ENCODE results near the gene ARHGAP11A.
A peak's percentile ranks its signal among the peaks of the same experiment; 100 is the strongest.
"Not testable (repeated sequence)": the region's sequence is repeated elsewhere in the genome, so short reads cannot be mapped to it uniquely, and the experiment has no call there.

Gene ARHGAP11A, protein sequence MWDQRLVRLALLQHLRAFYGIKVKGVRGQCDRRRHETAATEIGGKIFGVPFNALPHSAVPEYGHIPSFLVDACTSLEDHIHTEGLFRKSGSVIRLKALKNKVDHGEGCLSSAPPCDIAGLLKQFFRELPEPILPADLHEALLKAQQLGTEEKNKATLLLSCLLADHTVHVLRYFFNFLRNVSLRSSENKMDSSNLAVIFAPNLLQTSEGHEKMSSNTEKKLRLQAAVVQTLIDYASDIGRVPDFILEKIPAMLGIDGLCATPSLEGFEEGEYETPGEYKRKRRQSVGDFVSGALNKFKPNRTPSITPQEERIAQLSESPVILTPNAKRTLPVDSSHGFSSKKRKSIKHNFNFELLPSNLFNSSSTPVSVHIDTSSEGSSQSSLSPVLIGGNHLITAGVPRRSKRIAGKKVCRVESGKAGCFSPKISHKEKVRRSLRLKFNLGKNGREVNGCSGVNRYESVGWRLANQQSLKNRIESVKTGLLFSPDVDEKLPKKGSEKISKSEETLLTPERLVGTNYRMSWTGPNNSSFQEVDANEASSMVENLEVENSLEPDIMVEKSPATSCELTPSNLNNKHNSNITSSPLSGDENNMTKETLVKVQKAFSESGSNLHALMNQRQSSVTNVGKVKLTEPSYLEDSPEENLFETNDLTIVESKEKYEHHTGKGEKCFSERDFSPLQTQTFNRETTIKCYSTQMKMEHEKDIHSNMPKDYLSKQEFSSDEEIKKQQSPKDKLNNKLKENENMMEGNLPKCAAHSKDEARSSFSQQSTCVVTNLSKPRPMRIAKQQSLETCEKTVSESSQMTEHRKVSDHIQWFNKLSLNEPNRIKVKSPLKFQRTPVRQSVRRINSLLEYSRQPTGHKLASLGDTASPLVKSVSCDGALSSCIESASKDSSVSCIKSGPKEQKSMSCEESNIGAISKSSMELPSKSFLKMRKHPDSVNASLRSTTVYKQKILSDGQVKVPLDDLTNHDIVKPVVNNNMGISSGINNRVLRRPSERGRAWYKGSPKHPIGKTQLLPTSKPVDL

DNA sequence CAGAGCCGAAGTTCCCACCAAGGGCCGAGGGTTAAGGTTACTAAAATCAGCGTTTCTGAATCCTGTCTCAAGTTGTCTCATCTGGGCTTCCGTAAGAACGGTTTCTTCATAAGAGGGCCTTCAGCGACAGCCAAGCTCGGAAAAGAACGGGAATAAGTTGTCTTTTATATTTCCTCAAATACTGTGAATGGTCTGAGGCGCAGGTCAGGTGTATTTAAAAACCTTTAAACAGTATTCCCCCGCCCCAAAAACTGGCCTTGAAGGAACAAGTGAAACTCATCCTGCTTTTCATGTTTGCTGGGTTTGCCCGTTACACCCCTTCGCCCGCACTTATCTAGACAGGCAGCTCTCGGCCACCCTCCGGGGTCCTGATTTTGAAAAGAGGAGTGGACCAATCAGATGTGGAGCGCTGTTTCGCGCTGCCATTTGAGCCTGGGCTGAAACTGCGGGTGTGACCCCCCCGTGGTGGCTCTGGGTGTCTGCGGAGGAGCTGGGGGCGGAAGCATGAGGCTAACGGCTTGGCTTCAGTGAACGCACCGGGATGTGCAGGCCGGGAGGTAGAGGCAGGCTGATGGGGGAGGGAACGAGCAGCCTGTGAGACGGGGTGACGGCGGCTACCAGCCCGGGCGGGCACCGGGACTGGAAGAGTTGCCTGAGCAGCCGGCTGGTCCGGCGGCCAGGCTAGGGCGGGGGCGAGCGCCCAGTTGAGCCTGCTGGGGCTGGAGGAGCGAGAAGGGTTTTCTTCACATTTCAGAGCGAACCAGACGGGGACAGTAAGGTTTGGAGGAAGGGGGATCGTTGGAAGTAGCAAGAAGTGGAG lies at the start of gene ARHGAP11A:
ARHGAP11A (plus strand) TSS at position 454 of the 820 bp plus-strand sequence. CDS start 708 bp downstream, outside the sequence.
- peak within 1 kb of the TSS; percentile 99 for H3K9ac ChIP-seq (ENCODE audit: low read length)
- H3K4me3 ChIP-seq (ENCODE audit: low read depth, low read length, poor library complexity, severe bottlenecking): peak within 1 kb of the TSS; percentile 93
- H3K4me2 ChIP-seq (ENCODE audit: low read length): peak within 1 kb of the TSS; percentile 80
- H3K9me2 ChIP-seq (ENCODE audit: low read depth, low read length); H3F3A ChIP-seq (ENCODE audit: insufficient read depth, low read length); H3K9me3 ChIP-seq (ENCODE audit: low read length); H2AFZ ChIP-seq (ENCODE audit: low read length); H3K27me3 ChIP-seq (ENCODE audit: insufficient read depth, low read length); H4K20me1 ChIP-seq (ENCODE audit: insufficient read depth, low read length); H3K36me3 ChIP-seq (ENCODE audit: insufficient read depth, low read length): not testable (repeated sequence)
- peaks cover 20% of the 10 kb centered on the region for H3K4me1 ChIP-seq (ENCODE audit: insufficient read depth, low read length, severe bottlenecking)
- H3K27ac ChIP-seq (ENCODE audit: low read depth, low read length, poor library complexity, severe bottlenecking): peak within 1 kb of the TSS; percentile 76
- H3K79me2 ChIP-seq (ENCODE audit: insufficient read depth, low read length): peaks cover 45% of the 10 kb centered on the region

DNA sequence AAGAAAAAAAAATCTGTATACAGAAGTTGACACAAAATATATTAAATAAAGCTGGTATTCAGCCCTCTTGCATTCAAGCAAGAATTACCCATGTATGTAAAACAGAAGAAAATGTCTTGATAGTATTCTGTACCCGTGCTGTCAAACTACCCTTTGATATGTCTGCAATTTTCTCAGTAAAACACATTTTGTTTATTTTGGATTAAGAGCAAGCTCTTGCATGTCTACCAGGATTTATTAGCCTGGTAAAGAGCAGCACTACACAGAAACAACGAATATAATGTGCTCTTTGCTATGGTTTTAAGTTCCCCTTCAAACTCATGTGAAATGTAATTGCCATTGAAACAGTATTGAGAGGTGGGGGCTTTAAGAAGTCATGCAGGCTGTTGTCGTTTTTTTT lies 46.3 kb upstream of the ARHGAP11A start:
- H3K4me1 ChIP-seq (ENCODE audit: insufficient read depth, low read length, severe bottlenecking): not testable (repeated sequence)

DNA sequence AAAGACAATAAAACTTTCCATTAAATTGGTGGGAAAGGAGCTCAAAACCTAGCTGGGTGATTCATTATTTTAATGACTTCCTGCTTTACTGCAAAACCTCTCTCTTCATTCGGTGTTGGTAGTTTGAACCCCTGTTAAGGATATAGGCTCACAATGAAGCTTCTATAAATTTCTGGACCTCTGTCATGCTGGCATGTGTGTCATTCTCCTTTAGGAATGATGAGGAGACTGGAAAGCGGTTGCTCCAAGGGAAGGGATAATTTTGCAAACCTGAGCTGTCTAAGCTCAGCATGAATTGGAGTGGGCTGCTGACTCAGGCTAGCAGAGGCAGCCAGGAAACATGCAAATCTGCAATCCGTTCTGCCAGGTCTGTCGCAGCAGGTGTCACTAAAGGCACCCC lies 36.8 kb upstream of the ARHGAP11A start:
- peak overlapping the region; percentile 25 for H3K4me3 ChIP-seq (ENCODE audit: low read depth, low read length, poor library complexity, severe bottlenecking)
- not testable (repeated sequence) for H3K79me2 ChIP-seq (ENCODE audit: insufficient read depth, low read length); H2AFZ ChIP-seq (ENCODE audit: low read length); H3K27me3 ChIP-seq (ENCODE audit: insufficient read depth, low read length); H4K20me1 ChIP-seq (ENCODE audit: insufficient read depth, low read length); H3F3A ChIP-seq (ENCODE audit: insufficient read depth, low read length); H3K9me2 ChIP-seq (ENCODE audit: low read depth, low read length); H3K9me3 ChIP-seq (ENCODE audit: low read length); H3K9ac ChIP-seq (ENCODE audit: low read length); H3K36me3 ChIP-seq (ENCODE audit: insufficient read depth, low read length)
- peak overlapping the region; percentile 63 for H3K27ac ChIP-seq (ENCODE audit: low read depth, low read length, poor library complexity, severe bottlenecking)
- peak overlapping the region; percentile 51 for H3K4me2 ChIP-seq (ENCODE audit: low read length)
- H3K4me1 ChIP-seq (ENCODE audit: insufficient read depth, low read length, severe bottlenecking): peaks cover 19% of the 10 kb centered on the region

More for the DNA sequence above, 46.3 kb upstream of the ARHGAP11A start:
- not testable (repeated sequence) for H3K27me3 ChIP-seq (ENCODE audit: insufficient read depth, low read length); H3K4me3 ChIP-seq (ENCODE audit: low read depth, low read length, poor library complexity, severe bottlenecking); H3K36me3 ChIP-seq (ENCODE audit: insufficient read depth, low read length); H4K20me1 ChIP-seq (ENCODE audit: insufficient read depth, low read length); H3K27ac ChIP-seq (ENCODE audit: low read depth, low read length, poor library complexity, severe bottlenecking); H2AFZ ChIP-seq (ENCODE audit: low read length); H3K4me2 ChIP-seq (ENCODE audit: low read length); H3K79me2 ChIP-seq (ENCODE audit: insufficient read depth, low read length); H3F3A ChIP-seq (ENCODE audit: insufficient read depth, low read length); H3K9me2 ChIP-seq (ENCODE audit: low read depth, low read length); H3K9me3 ChIP-seq (ENCODE audit: low read length); H3K9ac ChIP-seq (ENCODE audit: low read length)

DNA sequence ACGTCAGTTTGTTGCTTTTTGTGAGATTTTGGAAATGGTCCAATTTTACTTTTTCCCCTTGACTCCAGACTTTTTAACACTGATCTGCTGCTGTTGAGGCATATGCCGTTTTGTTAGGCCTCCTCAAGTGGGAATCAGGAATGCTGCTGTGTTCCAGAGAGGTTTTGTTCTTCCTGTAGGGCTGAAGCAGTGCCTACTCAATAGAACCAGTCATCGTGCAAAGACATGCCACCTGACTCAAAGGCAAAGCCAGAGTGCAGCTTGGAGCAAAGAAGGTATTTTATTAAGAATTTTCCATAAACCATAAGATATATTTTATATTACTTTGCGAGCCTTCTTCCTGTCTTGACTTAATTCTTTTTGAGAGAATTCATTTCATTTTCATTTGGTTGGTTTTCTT lies 29.5 kb upstream of the ARHGAP11A start:
- not testable (repeated sequence) for H3K9ac ChIP-seq (ENCODE audit: low read length); H2AFZ ChIP-seq (ENCODE audit: low read length); H3K4me1 ChIP-seq (ENCODE audit: insufficient read depth, low read length, severe bottlenecking); H3K9me3 ChIP-seq (ENCODE audit: low read length); H3K36me3 ChIP-seq (ENCODE audit: insufficient read depth, low read length); H3K27ac ChIP-seq (ENCODE audit: low read depth, low read length, poor library complexity, severe bottlenecking); H3K4me2 ChIP-seq (ENCODE audit: low read length); H3K4me3 ChIP-seq (ENCODE audit: low read depth, low read length, poor library complexity, severe bottlenecking); H4K20me1 ChIP-seq (ENCODE audit: insufficient read depth, low read length); H3K9me2 ChIP-seq (ENCODE audit: low read depth, low read length); H3F3A ChIP-seq (ENCODE audit: insufficient read depth, low read length); H3K79me2 ChIP-seq (ENCODE audit: insufficient read depth, low read length); H3K27me3 ChIP-seq (ENCODE audit: insufficient read depth, low read length)

DNA sequence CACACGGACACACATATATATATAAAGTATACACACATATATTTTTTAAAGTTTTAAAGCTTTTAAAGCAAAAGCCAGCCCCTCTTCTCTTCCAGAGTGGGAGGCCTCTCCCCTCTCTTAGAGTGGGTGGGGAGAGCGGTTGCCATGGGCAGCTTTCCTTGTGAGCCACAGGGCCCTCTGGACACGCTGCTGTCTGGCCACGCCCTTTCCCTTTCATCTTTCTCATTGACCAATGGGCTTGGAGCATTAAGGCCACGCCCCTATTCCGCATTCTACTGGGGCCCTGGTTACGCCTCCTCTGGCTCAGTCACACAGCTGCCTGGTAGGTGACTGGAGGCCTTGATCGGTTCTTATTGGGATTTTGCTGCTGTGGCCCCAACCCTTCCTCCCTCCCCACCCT lies 22.2 kb upstream of the ARHGAP11A start, which contains the start of gene GOLGA8N:
GOLGA8N (plus strand) TSS at position 306 of the 400 bp plus-strand sequence.
- not testable (repeated sequence) for H3K9me3 ChIP-seq (ENCODE audit: low read length)

DNA sequence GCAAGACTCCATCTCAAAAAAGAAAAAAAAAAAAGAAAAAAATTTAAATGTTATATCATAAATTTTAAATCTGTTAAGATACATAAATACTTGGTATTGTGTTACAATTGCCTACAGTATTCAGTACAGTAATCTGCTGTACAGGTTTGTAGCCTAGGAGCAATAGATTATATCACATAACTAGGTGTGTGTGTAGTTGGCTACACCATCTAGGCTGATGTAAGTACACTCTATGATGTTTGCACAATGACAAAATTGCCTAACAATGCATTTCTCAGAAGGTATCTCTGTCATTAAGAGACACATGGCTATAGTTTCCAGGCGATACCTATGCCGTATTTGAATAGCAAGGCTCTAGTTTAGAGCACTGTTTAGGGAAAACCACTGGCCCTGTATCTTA lies 5.8 kb upstream of the ARHGAP11A start:
- not testable (repeated sequence) for H3K27ac ChIP-seq (ENCODE audit: low read depth, low read length, poor library complexity, severe bottlenecking); H3K4me2 ChIP-seq (ENCODE audit: low read length); H3K9me2 ChIP-seq (ENCODE audit: low read depth, low read length)

More for the DNA sequence above, 22.2 kb upstream of the ARHGAP11A start, which contains the start of gene GOLGA8N:
- H3K27ac ChIP-seq (ENCODE audit: low read depth, low read length, poor library complexity, severe bottlenecking); H3K9me2 ChIP-seq (ENCODE audit: low read depth, low read length); H3K4me3 ChIP-seq (ENCODE audit: low read depth, low read length, poor library complexity, severe bottlenecking); H3K4me1 ChIP-seq (ENCODE audit: insufficient read depth, low read length, severe bottlenecking); H3F3A ChIP-seq (ENCODE audit: insufficient read depth, low read length); H4K20me1 ChIP-seq (ENCODE audit: insufficient read depth, low read length); H2AFZ ChIP-seq (ENCODE audit: low read length); H3K36me3 ChIP-seq (ENCODE audit: insufficient read depth, low read length); H3K27me3 ChIP-seq (ENCODE audit: insufficient read depth, low read length); H3K4me2 ChIP-seq (ENCODE audit: low read length); H3K9ac ChIP-seq (ENCODE audit: low read length); H3K79me2 ChIP-seq (ENCODE audit: insufficient read depth, low read length): not testable (repeated sequence)

DNA sequence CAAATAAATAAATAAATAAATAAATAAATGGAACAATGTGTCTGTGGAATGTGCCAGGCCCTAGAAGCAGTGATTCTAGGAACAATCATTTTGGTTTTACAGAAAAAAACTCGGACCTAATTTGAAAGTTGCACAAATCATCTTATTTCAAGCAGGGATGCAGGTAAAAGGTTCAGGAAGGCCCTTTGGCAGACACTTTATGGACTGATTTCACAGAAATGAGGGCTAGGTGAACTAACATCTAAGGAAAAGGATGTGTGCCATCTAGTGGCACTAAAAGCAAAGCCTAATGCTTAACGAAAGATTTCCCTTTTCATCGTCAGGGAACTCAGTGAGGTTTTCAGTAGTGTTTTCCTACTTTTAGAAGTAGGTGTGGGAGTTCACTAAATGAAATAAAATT lies 4.6 kb upstream of the ARHGAP11A start:
- not testable (repeated sequence) for H3K4me1 ChIP-seq (ENCODE audit: insufficient read depth, low read length, severe bottlenecking); H3K79me2 ChIP-seq (ENCODE audit: insufficient read depth, low read length); H3K27me3 ChIP-seq (ENCODE audit: insufficient read depth, low read length); H2AFZ ChIP-seq (ENCODE audit: low read length); H3K4me3 ChIP-seq (ENCODE audit: low read depth, low read length, poor library complexity, severe bottlenecking); H3K9ac ChIP-seq (ENCODE audit: low read length); H3K4me2 ChIP-seq (ENCODE audit: low read length); H4K20me1 ChIP-seq (ENCODE audit: insufficient read depth, low read length); H3K27ac ChIP-seq (ENCODE audit: low read depth, low read length, poor library complexity, severe bottlenecking); H3K9me3 ChIP-seq (ENCODE audit: low read length); H3K9me2 ChIP-seq (ENCODE audit: low read depth, low read length); H3K36me3 ChIP-seq (ENCODE audit: insufficient read depth, low read length); H3F3A ChIP-seq (ENCODE audit: insufficient read depth, low read length)

More for the DNA sequence above, 5.8 kb upstream of the ARHGAP11A start:
- not testable (repeated sequence) for H3K4me3 ChIP-seq (ENCODE audit: low read depth, low read length, poor library complexity, severe bottlenecking); H3K36me3 ChIP-seq (ENCODE audit: insufficient read depth, low read length); H3K27me3 ChIP-seq (ENCODE audit: insufficient read depth, low read length); H3K9ac ChIP-seq (ENCODE audit: low read length); H2AFZ ChIP-seq (ENCODE audit: low read length); H3K4me1 ChIP-seq (ENCODE audit: insufficient read depth, low read length, severe bottlenecking); H4K20me1 ChIP-seq (ENCODE audit: insufficient read depth, low read length); H3F3A ChIP-seq (ENCODE audit: insufficient read depth, low read length); H3K9me3 ChIP-seq (ENCODE audit: low read length); H3K79me2 ChIP-seq (ENCODE audit: insufficient read depth, low read length)
